H1 (cell line): ENCODE results near the gene B3GALT6. TPM values are rescaled to one million over a fixed set of nuclear protein-coding genes. Genes with fewer than 3 reads are reported as not detected.

Experiments
- CTCF ChIA-PET: fragments of 300-600 bp; sonication (Branson Sonifier 250); formaldehyde crosslinking; loops from one replicate; lab custom pipeline; 2021; ENCODE audit not compliant: partially characterized antibody; lab: Charles Lee
- POLR2A ChIA-PET: fragments of 300-600 bp; sonication (Branson Sonifier 250); formaldehyde crosslinking; loops from one replicate; lab custom pipeline; 2021; ENCODE audit warnings: inconsistent platforms; ENCODE audit not compliant: partially characterized antibody; lab: Charles Lee
- DNase-seq, 2 experiments: peaks; one replicate each; pipeline versions ENCODE4 v3.0.0 to v3.0.0-alpha.2; 2010 to 2022; ENCODE audit warnings: low spot score in 2 of 2, low read depth in 1 of 2, mixed read lengths in 1 of 2
- FAIRE-seq: peaks from 2 replicates; lab custom pipeline; 2011; peaks lifted over from hg19 to GRCh38; lab: Jason Lieb, UNC
- H2AFZ ChIP-seq: 2 replicates; pipeline ENCODE4 v1.8.1; 2012; ENCODE audit warnings: low read length, inconsistent platforms
- H2AK5ac ChIP-seq: 2 replicates; pipeline ENCODE4 v1.6.1; 2013; ENCODE audit warnings: low read depth, low read length
- H2BK120ac ChIP-seq: replicated peaks from 2 replicates; pipeline ENCODE3; 2013; ENCODE audit warnings: low read depth, low read length, inconsistent platforms
- H2BK12ac ChIP-seq: 2 replicates; pipeline ENCODE4 v1.6.1; 2013; ENCODE audit warnings: low read depth, low read length
- H2BK15ac ChIP-seq: 2 replicates; pipeline ENCODE4 v1.6.1; 2013; ENCODE audit warnings: low read length
- H2BK20ac ChIP-seq: 2 replicates; pipeline ENCODE4 v1.6.1; 2013; ENCODE audit warnings: low read length
- H2BK5ac ChIP-seq: 2 replicates; pipeline ENCODE4 v1.6.1; 2013; ENCODE audit warnings: low read depth, low read length
- H3K14ac ChIP-seq: 2 replicates; pipeline ENCODE4 v1.6.1; 2013; ENCODE audit warnings: inconsistent platforms; ENCODE audit not compliant: insufficient read length
- H3K18ac ChIP-seq: 2 replicates; pipeline ENCODE4 v1.6.1; 2013; ENCODE audit warnings: low read length; ENCODE audit errors: extremely low read depth
- H3K23ac ChIP-seq: 2 replicates; pipeline ENCODE4 v1.6.1; 2013; ENCODE audit warnings: inconsistent platforms; ENCODE audit not compliant: insufficient read length
- H3K23me2 ChIP-seq: 2 replicates; pipeline ENCODE4 v1.6.1; 2013; ENCODE audit warnings: low read depth, low read length
- H3K27ac ChIP-seq: 2 replicates; pipeline ENCODE4 v1.6.1; 2011; ENCODE audit warnings: low read depth, low read length, inconsistent platforms
- H3K27me3 ChIP-seq, 4 experiments: replicated peaks in 1 of 4; 1 replicate in 1 of 4; 2 replicates in 3 of 4; pipeline versions ENCODE4 v1.6.1 to v1.8.1; 2011 to 2013; ENCODE audit warnings: low read length in 3 of 4, mild to moderate bottlenecking in 3 of 4, inconsistent platforms in 2 of 4, mixed read lengths in 2 of 4, moderate library complexity in 1 of 4; ENCODE audit not compliant: control insufficient read depth in 3 of 4, insufficient read depth in 3 of 4; ENCODE audit errors: extremely low read depth in 1 of 4
- H3K36me3 ChIP-seq, 4 experiments: 2 replicates each; pipeline versions ENCODE4 v1.6.1 to v1.8.1; 2011 to 2013; ENCODE audit warnings: mild to moderate bottlenecking in 4 of 4, low read length in 3 of 4, moderate library complexity in 2 of 4, control low read depth in 1 of 4, inconsistent platforms in 1 of 4; ENCODE audit not compliant: insufficient read depth in 4 of 4, control insufficient read depth in 2 of 4
- H3K4ac ChIP-seq: replicated peaks from 2 replicates; pipeline ENCODE3; 2013; ENCODE audit warnings: low read length, low read depth, mixed read lengths, inconsistent platforms; ENCODE audit not compliant: insufficient read length
- H3K4me1 ChIP-seq, 4 experiments: replicated peaks in 1 of 4; 1 replicate in 1 of 4; 2 replicates in 3 of 4; pipeline versions ENCODE4 v1.6.1 to v1.8.1; 2011 to 2013; ENCODE audit warnings: low read length in 3 of 4, inconsistent platforms in 2 of 4, mixed read lengths in 1 of 4; ENCODE audit not compliant: insufficient read depth in 4 of 4, control insufficient read depth in 3 of 4
- H3K4me2 ChIP-seq, 2 experiments: 2 replicates each; pipeline versions ENCODE4 v1.6.1 to v1.8.1; 2011 to 2013; ENCODE audit warnings: low read depth in 2 of 2, low read length in 2 of 2, control low read depth in 1 of 2, inconsistent platforms in 1 of 2, mild to moderate bottlenecking in 1 of 2; ENCODE audit not compliant: insufficient read depth in 1 of 2
- H3K4me3 ChIP-seq, 4 experiments: fragments of 200-600, 300-600 bp in 1 of 4; sonication (generic), shearing (Covaris generic), sonication (Bioruptor Twin) in 1 of 4; 2 replicates each; pipeline versions ENCODE4 v1.5.1 to v1.8.1; 2011 to 2016; ENCODE audit warnings: low read length in 4 of 4, low read depth in 3 of 4, control low read depth in 2 of 4, inconsistent platforms in 2 of 4, mild to moderate bottlenecking in 2 of 4, mixed read lengths in 1 of 4, moderate library complexity in 1 of 4; ENCODE audit not compliant: insufficient read depth in 2 of 4; ENCODE audit errors: extremely low read depth in 1 of 4
- H3K56ac ChIP-seq: replicated peaks from 2 replicates; pipeline ENCODE3; 2013; ENCODE audit warnings: low read depth, mild to moderate bottlenecking, mixed read lengths, low read length, inconsistent platforms; ENCODE audit not compliant: insufficient read length
- H3K79me1 ChIP-seq: 2 replicates; pipeline ENCODE4 v1.6.1; 2013; ENCODE audit warnings: low read depth, low read length, control low read depth
- H3K79me2 ChIP-seq, 2 experiments: 2 replicates each; pipeline versions ENCODE4 v1.6.1 to v1.8.1; 2012 to 2013; ENCODE audit warnings: low read length in 2 of 2, mild to moderate bottlenecking in 2 of 2, inconsistent platforms in 1 of 2; ENCODE audit not compliant: insufficient read depth in 2 of 2, control insufficient read depth in 1 of 2
- H3K9ac ChIP-seq, 4 experiments: replicated peaks in 1 of 4; 1 replicate in 1 of 4; 2 replicates in 3 of 4; pipeline versions ENCODE4 v1.6.1 to v1.8.1; 2011 to 2013; ENCODE audit warnings: low read depth in 3 of 4, low read length in 3 of 4, control low read depth in 2 of 4, mild to moderate bottlenecking in 2 of 4, moderate library complexity in 2 of 4, inconsistent platforms in 1 of 4; ENCODE audit errors: extremely low read depth in 1 of 4
- H3K9me3 ChIP-seq, 2 experiments: 2 replicates each; pipeline versions ENCODE4 v1.6.1 to v1.8.1; 2012 to 2013; ENCODE audit warnings: mild to moderate bottlenecking in 2 of 2, moderate library complexity in 2 of 2, control low read depth in 1 of 2, inconsistent platforms in 1 of 2, low read depth in 1 of 2, low read length in 1 of 2, mixed read lengths in 1 of 2; ENCODE audit not compliant: insufficient read depth in 2 of 2
- H4K20me1 ChIP-seq, 2 experiments: replicated peaks in 1 of 2; 2 replicates each; pipeline versions ENCODE3 to v1.8.1; 2011 to 2013; ENCODE audit warnings: inconsistent platforms in 2 of 2, low read length in 2 of 2, mild to moderate bottlenecking in 1 of 2; ENCODE audit not compliant: insufficient read depth in 2 of 2, control insufficient read depth in 1 of 2
- H4K5ac ChIP-seq: 2 replicates; pipeline ENCODE4 v1.6.1; 2013; ENCODE audit warnings: low read length, low read depth, mixed read lengths, inconsistent platforms; ENCODE audit not compliant: insufficient read length
- H4K8ac ChIP-seq: 2 replicates; pipeline ENCODE4 v1.8.0; 2013; ENCODE audit warnings: mild to moderate bottlenecking, moderate library complexity, low read length, inconsistent platforms; ENCODE audit not compliant: insufficient read depth; ENCODE audit errors: extremely low read depth
- H4K91ac ChIP-seq: replicated peaks from 2 replicates; pipeline ENCODE3; 2013; ENCODE audit warnings: low read length, mixed read lengths, inconsistent platforms; ENCODE audit not compliant: insufficient read length
- WGBS, 2 experiments: shearing (Covaris generic) in 1 of 2; methylation state at CpG; one replicate each; pipeline versions ENCODE4 v1.1.6 to v1.1.7; 2013 to 2015; ENCODE audit warnings: low lambda C conversion rate in 2 of 2, mixed read lengths in 2 of 2, inconsistent platforms in 1 of 2, low coverage in 1 of 2, missing lambda C conversion rate in 1 of 2; ENCODE audit not compliant: insufficient replicate concordance in 2 of 2, insufficient coverage in 1 of 2, insufficient read length in 1 of 2; ENCODE audit errors: extremely low coverage in 1 of 2, missing lambda C conversion rate in 1 of 2; 5-methylcytosine and 5-hydroxymethylcytosine counted together
- polyA plus RNA-seq, 7 experiments: library from polyadenylated mRNA; depleted of rRNA in 3 of 7; stranded (reverse) in 5 of 7; unstranded in 2 of 7; fragments of >200 nt in 5 of 7; fragments of 200-250 nt in 2 of 7; gene quantifications; 1 replicate in 5 of 7; 2 replicates in 1 of 7; 4 replicates in 1 of 7; pipeline versions ENCODE4 v1.2.1 to v1.2.3, GENCODE V29; 2011 to 2013; ENCODE audit warnings: missing spikeins in 2 of 7, mixed read lengths in 2 of 7
- total RNA-seq: library from RNA; stranded (reverse); fragmentation: NEBNext Ultra II Directional; extraction: Animal tissue kit (Norgen Biotek cat#: 25700); gene quantifications from 2 replicates; pipeline ENCODE4 v1.2.1, GENCODE V29; 2021

Gene B3GALT6
- total and polyA plus RNA-seq, 2 of the 8 experiments (the other 6 are each of a cell fraction or from before 2014, with no cell fraction given): 18.4 to 20.4 TPM

DNA sequence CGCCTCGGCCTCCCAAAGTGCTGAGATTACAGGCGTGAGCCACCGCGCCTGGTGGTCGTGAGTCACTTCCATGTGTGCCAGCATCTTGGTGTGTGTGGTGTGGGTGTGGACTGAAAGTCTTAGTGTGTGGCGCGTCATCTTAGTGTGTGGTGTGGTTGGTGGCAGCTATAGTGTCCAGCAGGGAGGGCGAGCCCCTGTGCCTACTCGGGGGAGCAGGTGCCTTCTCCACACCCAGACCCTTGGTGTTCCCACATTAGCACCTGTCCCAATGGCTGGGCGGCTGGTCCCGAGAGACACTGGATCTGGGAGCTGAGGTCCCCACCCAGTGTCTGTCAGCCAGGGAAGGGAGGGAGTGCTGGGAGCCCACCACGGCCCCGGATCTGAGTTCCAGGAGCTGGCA, 51.0 kb downstream of the B3GALT6 start:
- H3K23ac ChIP-seq: no peak overlapping the region
- H4K91ac ChIP-seq: no peak overlapping the region
- no peaks in the 10 kb centered on the region for H3K27me3 ChIP-seq
- H3K4me1 ChIP-seq: peaks cover 0 to 2% (median under 1%) of the 10 kb centered on the region in 4 experiments; a peak in 1 of 7 replicates
- H2AFZ ChIP-seq: no peak overlapping the region
- H3K4me2 ChIP-seq: no peak overlapping the region
- H2BK20ac ChIP-seq: no peak overlapping the region
- WGBS, 2 experiments: 91% methylated on average over 14 of the region's 14 CpGs; no CpG with 5 or more reads in 1 of the 2 experiments
- H2BK15ac ChIP-seq: no peak overlapping the region
- H2BK120ac ChIP-seq: no peak overlapping the region
- POLR2A ChIA-PET: no interaction called here
- H4K5ac ChIP-seq: no peak overlapping the region
- no peaks in the 10 kb centered on the region for H3K79me2 ChIP-seq
- CTCF ChIA-PET: interaction anchor here (1.4 to 6.1 kb wide), 3 partner anchors 8 to 89 kb away, joined by 3 to 38 read pairs (median 4); no protein-coding TSS in a partner anchor
- no peaks in the 10 kb centered on the region for H3K79me1 ChIP-seq
- H4K20me1 ChIP-seq: no peaks in the 10 kb centered on the region
- no peak overlapping the region; the same call in 1 of the 2 replicates for H4K8ac ChIP-seq
- no peak overlapping the region for H3K56ac ChIP-seq
- DNase-seq (no peak), FAIRE-seq (no peak)
- no peaks in the 10 kb centered on the region for H3K23me2 ChIP-seq
- no peak overlapping the region for H3K14ac ChIP-seq
- H3K18ac ChIP-seq: no peak overlapping the region
- no peak overlapping the region for H3K9ac ChIP-seq
- no peaks in the 10 kb centered on the region for H3K36me3 ChIP-seq
- H3K27ac ChIP-seq: no peak overlapping the region
- H2AK5ac ChIP-seq: no peak overlapping the region
- no peak overlapping the region for H3K4ac ChIP-seq
- H2BK5ac ChIP-seq: no peak overlapping the region
- no peak overlapping the region for H2BK12ac ChIP-seq
- no peak overlapping the region for H3K4me3 ChIP-seq
- H3K9me3 ChIP-seq: no peaks in the 10 kb centered on the region
